Endodermal cell (in vitro differentiated cells): Measurements from ENCODE around the gene ZFX. TPM values are rescaled to one million over a fixed set of nuclear protein-coding genes. Genes with fewer than 3 reads are reported as not detected.
A peak's percentile ranks its signal among the peaks of the same experiment; 100 is the strongest.

Experiments used
- DNase-seq: peaks from one replicate; pipeline ENCODE4 v3.0.0-alpha.2; 2017
- H3K27ac ChIP-seq: 2 replicates; pipeline ENCODE4 v1.5.1; 2013; ENCODE audit warnings: mild to moderate bottlenecking, low read depth, low read length, moderate library complexity
- H3K27me3 ChIP-seq: 2 replicates; pipeline ENCODE4 v1.6.1; 2013; ENCODE audit warnings: mild to moderate bottlenecking, low read length, moderate library complexity; ENCODE audit not compliant: insufficient read depth, control insufficient read depth, poor library complexity, severe bottlenecking
- H3K36me3 ChIP-seq: 2 replicates; pipeline ENCODE4 v1.7.0; 2013; ENCODE audit warnings: mild to moderate bottlenecking, low read length, moderate library complexity; ENCODE audit not compliant: control insufficient read depth, insufficient read depth
- H3K4me1 ChIP-seq: one replicate; pipeline ENCODE4 v1.7.0; 2013; ENCODE audit warnings: low read length; ENCODE audit not compliant: control insufficient read depth, insufficient read depth
- H3K4me3 ChIP-seq: 2 replicates; pipeline ENCODE4 v1.5.1; 2013; ENCODE audit warnings: mild to moderate bottlenecking, low read length, moderate library complexity
- H3K9ac ChIP-seq: 2 replicates; pipeline ENCODE4 v1.6.1; 2013; ENCODE audit warnings: mild to moderate bottlenecking, low read length, moderate library complexity; ENCODE audit not compliant: poor library complexity, severe bottlenecking; ENCODE audit errors: extremely low read depth
- H3K9me3 ChIP-seq: 2 replicates; pipeline ENCODE4 v1.6.1; 2013; ENCODE audit warnings: mild to moderate bottlenecking, low read length, moderate library complexity; ENCODE audit not compliant: control insufficient read depth
- H3K27ac Mint-ChIP-seq: 2 replicates; pipeline ENCODE4 v1.8.0; 2020; ENCODE audit warnings: mixed read lengths
- H3K27me3 Mint-ChIP-seq: 2 replicates; pipeline ENCODE4 v1.8.0; 2021; ENCODE audit warnings: mild to moderate bottlenecking, mixed read lengths; ENCODE audit not compliant: insufficient read depth
- H3K36me3 Mint-ChIP-seq: 2 replicates; pipeline ENCODE4 v1.8.0; 2020; ENCODE audit warnings: low read depth, mixed read lengths
- H3K4me1 Mint-ChIP-seq: 2 replicates; pipeline ENCODE4 v1.8.0; 2020; ENCODE audit warnings: mixed read lengths
- H3K4me3 Mint-ChIP-seq: 2 replicates; pipeline ENCODE4 v1.8.0; 2020; ENCODE audit warnings: mild to moderate bottlenecking, moderate library complexity, mixed read lengths
- H3K9me3 Mint-ChIP-seq: 2 replicates; pipeline ENCODE4 v1.8.0; 2020; ENCODE audit warnings: mild to moderate bottlenecking, mixed read lengths
- WGBS, 2 experiments: methylation state at CpG; one replicate each; pipeline versions ENCODE4 v1.1.5 to v1.1.7; 2013; ENCODE audit warnings: missing lambda C conversion rate in 2 of 2, mixed read lengths in 1 of 2; ENCODE audit not compliant: insufficient coverage in 1 of 2, insufficient read length in 1 of 2; 5-methylcytosine and 5-hydroxymethylcytosine counted together
- total RNA-seq, 2 donors: library from RNA; stranded (reverse); fragmentation: NEBNext Ultra II Directional in 1 of 2; extraction: Animal tissue kit (Norgen Biotek cat#: 25700) in 1 of 2; gene quantifications; 2 replicates in 1 of 2; 3 replicates in 1 of 2; pipeline ENCODE4 v1.2.1, GENCODE V29; 2021
- TF ChIP-seq, protein P1 (sequence below): fragments of 200-600 bp; sonication (generic); conservative IDR thresholded peaks from 2 replicates; pipeline ENCODE4 v1.5.0; 2021; ENCODE audit warnings: antibody characterized with exemption, mild to moderate bottlenecking

ZFX gene
- total RNA-seq, 2 donors from 2014 or later: 20.3 to 51.0 TPM

DNA sequence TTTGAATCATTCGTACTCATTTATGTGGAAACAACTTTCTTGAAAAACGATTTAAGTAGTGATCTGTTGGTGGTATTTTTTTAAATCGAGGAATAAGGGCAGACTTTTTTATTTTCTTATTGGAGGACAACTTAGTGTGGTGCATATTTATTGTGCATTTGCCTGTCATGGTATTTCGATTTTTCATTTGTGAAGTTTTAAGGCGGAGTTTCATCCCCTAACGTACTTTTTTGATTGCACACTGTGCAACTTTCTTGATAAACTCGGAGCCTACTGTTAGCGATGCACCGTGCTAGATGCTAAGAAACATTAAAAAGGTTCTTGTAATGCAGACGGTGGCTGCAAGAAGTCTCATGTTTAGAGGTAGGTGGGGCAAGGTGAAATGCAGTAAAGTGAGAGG, 1.4 kb downstream of the ZFX start:
- Histone ChIP-seq H3K9me3 (no peaks in the 10 kb centered on the region), H3K4me3 (peak overlapping the region; percentile 85), H3K4me1 (no peaks in the 10 kb centered on the region), H3K9ac (peak overlapping the region; percentile 64), H3K27ac (peak overlapping the region; percentile 98), H3K27me3 (no peaks in the 10 kb centered on the region), H3K36me3 (peaks cover 5% of the 10 kb centered on the region)
- peaks cover 11% of the 10 kb centered on the region for H3K36me3 Mint-ChIP-seq
- H3K4me1 Mint-ChIP-seq: peaks cover 49% of the 10 kb centered on the region
- peak overlapping the region; percentile 84 for H3K27ac Mint-ChIP-seq
- H3K4me3 Mint-ChIP-seq: peak overlapping the region; percentile 82
- no peak for DNase-seq
- WGBS, 2 experiments: 4 to 5% methylated on average over 4 to 10 of the region's 10 CpGs
- no peaks in the 10 kb centered on the region for H3K27me3 Mint-ChIP-seq
- no peaks in the 10 kb centered on the region for H3K9me3 Mint-ChIP-seq
- TF ChIP-seq, protein P1, sequence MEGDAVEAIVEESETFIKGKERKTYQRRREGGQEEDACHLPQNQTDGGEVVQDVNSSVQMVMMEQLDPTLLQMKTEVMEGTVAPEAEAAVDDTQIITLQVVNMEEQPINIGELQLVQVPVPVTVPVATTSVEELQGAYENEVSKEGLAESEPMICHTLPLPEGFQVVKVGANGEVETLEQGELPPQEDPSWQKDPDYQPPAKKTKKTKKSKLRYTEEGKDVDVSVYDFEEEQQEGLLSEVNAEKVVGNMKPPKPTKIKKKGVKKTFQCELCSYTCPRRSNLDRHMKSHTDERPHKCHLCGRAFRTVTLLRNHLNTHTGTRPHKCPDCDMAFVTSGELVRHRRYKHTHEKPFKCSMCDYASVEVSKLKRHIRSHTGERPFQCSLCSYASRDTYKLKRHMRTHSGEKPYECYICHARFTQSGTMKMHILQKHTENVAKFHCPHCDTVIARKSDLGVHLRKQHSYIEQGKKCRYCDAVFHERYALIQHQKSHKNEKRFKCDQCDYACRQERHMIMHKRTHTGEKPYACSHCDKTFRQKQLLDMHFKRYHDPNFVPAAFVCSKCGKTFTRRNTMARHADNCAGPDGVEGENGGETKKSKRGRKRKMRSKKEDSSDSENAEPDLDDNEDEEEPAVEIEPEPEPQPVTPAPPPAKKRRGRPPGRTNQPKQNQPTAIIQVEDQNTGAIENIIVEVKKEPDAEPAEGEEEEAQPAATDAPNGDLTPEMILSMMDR: no peak

DNA sequence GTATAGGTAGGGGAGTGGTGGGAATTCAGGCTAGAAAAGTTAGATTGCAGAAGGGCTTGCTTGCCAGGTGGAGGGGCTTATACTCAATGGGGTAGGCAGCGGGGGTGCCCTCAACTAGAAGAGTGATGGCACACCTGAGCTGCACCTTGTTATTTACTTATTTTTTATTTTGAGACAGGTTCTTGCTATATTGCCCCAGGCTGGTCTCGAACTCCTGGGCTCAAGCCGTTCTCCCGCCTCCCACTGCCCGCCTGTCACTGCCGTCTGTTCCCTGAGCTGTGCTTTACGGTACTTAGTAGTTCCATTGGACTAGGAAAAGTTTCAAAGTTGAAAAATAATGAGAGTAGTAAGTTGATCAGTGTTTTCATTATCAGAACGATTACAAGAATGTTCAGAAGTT, 2.0 kb downstream of the ZFX start:
- WGBS, 2 experiments: 83 to 88% methylated on average over 3 to 8 of the region's 8 CpGs
- H3K9me3 Mint-ChIP-seq: no peaks in the 10 kb centered on the region
- no peak overlapping the region for H3K27ac ChIP-seq
- no peaks in the 10 kb centered on the region for H3K27me3 Mint-ChIP-seq
- no peak for DNase-seq
- no peaks in the 10 kb centered on the region for H3K9me3 ChIP-seq
- TF ChIP-seq, protein P1: no peak
- H3K4me3 ChIP-seq: peak overlapping the region; percentile 85
- peak overlapping the region; percentile 64 for H3K9ac ChIP-seq
- H3K36me3 Mint-ChIP-seq: peaks cover 14% of the 10 kb centered on the region
- H3K27ac Mint-ChIP-seq: peak overlapping the region; percentile 84
- H3K27me3 ChIP-seq: no peaks in the 10 kb centered on the region
- peaks cover 5% of the 10 kb centered on the region for H3K36me3 ChIP-seq
- peaks cover 45% of the 10 kb centered on the region for H3K4me1 Mint-ChIP-seq
- H3K4me1 ChIP-seq: no peaks in the 10 kb centered on the region
- peak overlapping the region; percentile 82 for H3K4me3 Mint-ChIP-seq

DNA sequence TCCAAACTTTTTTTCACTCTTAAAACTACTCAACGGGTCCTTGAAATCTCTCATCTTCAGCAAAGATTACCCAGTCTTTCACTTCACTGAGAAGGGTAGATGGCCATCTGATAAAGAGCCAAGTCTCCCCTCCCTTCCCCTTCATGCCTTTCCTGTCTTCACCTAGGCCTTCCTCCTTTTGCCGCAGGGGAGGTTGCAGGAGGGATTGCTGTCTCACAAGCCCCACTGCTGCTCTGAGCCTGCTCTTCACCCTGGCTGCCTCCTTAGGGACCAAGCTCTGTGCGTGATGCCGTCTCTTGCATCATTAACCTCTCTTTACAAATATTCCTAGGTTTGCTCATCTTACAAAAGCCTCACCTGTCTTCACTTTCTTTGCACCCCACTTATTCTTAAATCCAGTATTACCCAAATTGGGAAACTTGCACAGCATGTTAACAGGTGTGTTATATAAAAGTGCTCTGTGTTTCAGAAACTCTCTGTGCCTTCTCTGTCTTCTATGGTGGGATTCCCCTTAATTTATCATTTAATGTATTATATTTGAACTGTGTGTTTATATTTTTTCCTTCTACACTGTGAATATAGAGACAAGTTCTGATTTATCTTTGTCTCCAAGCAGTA, 3.8 kb downstream of the ZFX start:
- no peaks in the 10 kb centered on the region for H3K9me3 Mint-ChIP-seq
- Histone ChIP-seq H3K27ac (no peak overlapping the region), H3K4me3 (peak overlapping the region; percentile 71), H3K4me1 (no peaks in the 10 kb centered on the region), H3K9me3 (no peaks in the 10 kb centered on the region), H3K9ac (no peak overlapping the region), H3K27me3 (no peaks in the 10 kb centered on the region), H3K36me3 (peaks cover 5% of the 10 kb centered on the region)
- H3K4me3 Mint-ChIP-seq: peak overlapping the region; percentile 17
- H3K4me1 Mint-ChIP-seq: peaks cover 34% of the 10 kb centered on the region
- H3K27ac Mint-ChIP-seq: peak overlapping the region; percentile 69
- no peaks in the 10 kb centered on the region for H3K27me3 Mint-ChIP-seq
- WGBS, 2 experiments: 33 to 43% methylated on average over 1 to 4 of the region's 4 CpGs
- peak; percentile 77 for DNase-seq
- H3K36me3 Mint-ChIP-seq: peaks cover 28% of the 10 kb centered on the region
- TF ChIP-seq, protein P1: no peak
